Pancreas (tissue), 10 donors: ENCODE measurements around the gene GALNT16. TPM values are rescaled to one million over a fixed set of nuclear protein-coding genes. Genes with fewer than 3 reads are reported as not detected.

ENCODE experiments used
- ATAC-seq, 4 donors: fragments of 200-7000 bp; cut with Tn5 transposase; one replicate each; pipeline versions ENCODE4 v1.8.0 to v1.9.1; 2020; ENCODE audit warnings: mild to moderate bottlenecking in 4 of 4, moderate library complexity in 4 of 4
- DNase-seq, 6 donors: peaks; one replicate each; pipeline ENCODE4 v3.0.0-alpha.2; 2020
- FAIRE-seq: peaks from 2 replicates; lab custom pipeline; 2012; peaks lifted over from hg19 to GRCh38; lab: Jason Lieb, UNC
- H3K27ac ChIP-seq, 4 donors: fragments of 200-600 bp; sonication (generic); 1 replicate in 3 of 4; 2 replicates in 1 of 4; pipeline versions ENCODE4 v1.5.0 to v1.8.0; 2020
- H3K27me3 ChIP-seq, 4 donors: fragments of 200-600 bp; one replicate each; pipeline ENCODE4 v1.8.0; 2021
- H3K36me3 ChIP-seq, 3 donors: fragments of 200-600 bp; sonication (generic) in 1 of 3; one replicate each; pipeline versions ENCODE4 v1.5.0 to v1.8.0; 2020 to 2021
- H3K4me1 ChIP-seq, 3 donors: fragments of 200-600 bp; one replicate each; pipeline ENCODE4 v1.8.0; 2021
- H3K4me3 ChIP-seq, 4 donors: fragments of 200-600 bp; sonication (generic) in 2 of 4; one replicate each; pipeline versions ENCODE4 v1.5.0 to v1.8.0; 2020 to 2021
- H3K9me3 ChIP-seq, 4 donors: fragments of 200-600 bp; one replicate each; pipeline ENCODE4 v1.8.0; 2021
- CTCF ChIP-seq, 4 donors: fragments of 200-600 bp; sonication (generic) in 3 of 4; IDR thresholded peaks; one replicate each; pipeline versions ENCODE4 v1.5.0 to v1.8.0; 2021; ENCODE audit warnings: antibody characterized with exemption in 4 of 4
- WGBS, 2 donors: extraction: QIAGEN DNeasy Blood & Tissue Kit; methylation state at CpG; one replicate each; pipeline ENCODE4 v1.1.7; 2013; 5-methylcytosine and 5-hydroxymethylcytosine counted together
- intact Hi-C, 3 donors: fragments of 100-400 bp; cut with DNase I; formaldehyde crosslinking; loops; one replicate each; pipeline versions ENCODE4 v1.11.1 to v1.14.2; 2022
- polyA plus RNA-seq, 2 donors: library from polyadenylated mRNA; stranded (reverse); fragments of 200-250 nt; gene quantifications; one replicate each; pipeline ENCODE4 v1.2.3, GENCODE V29; 2013
- total RNA-seq, 6 donors: library from RNA; stranded (reverse); fragmentation: NEBNext Ultra II Directional in 4 of 6; extraction: Animal tissue kit (Norgen Biotek cat#: 25700) in 4 of 6; gene quantifications; one replicate each; pipeline versions ENCODE4 v1.2.1 to v1.2.4, GENCODE V29; 2021 to 2023
- donor health status: healthy with polysubstance abuse.
- donor health status: DM: no; HTN: no; CAD: no; lungs with moderate emphysema.
- donor health status: DM: no; HTN: no; CAD: no.
- donor health status: control.
- donor health status: control.
- donor health status: Bipolar disorder and iron deficiency.
- donor health status: DM: yes; HTN: yes; CAD: no.
- donor health status: DM: no; HTN: no; CAD: no.
- donor health status: DM: no; HTN: no; CAD: no.
- donor health status: DM: yes; HTN: yes; CAD: no.

Gene GALNT16
- total and polyA plus RNA-seq, 8 donors = 0.93 to 3.2 (median 1.9) TPM

- intact Hi-C loops = no loop called here
- H3K9me3 ChIP-seq = no peaks in the 10 kb centered on the region
These were observed 99.0 kb downstream of the GALNT16 start for GRCh38 chr14:69358966-69359365.

GRCh38 chr14:69360438-69361108 is 100.6 kb downstream of the GALNT16 start:
- Histone ChIP-seq H3K36me3 (no peaks in the 10 kb centered on the region), H3K27me3 (no peaks in the 10 kb centered on the region), H3K4me1 (no peaks in the 10 kb centered on the region), H3K4me3 (no peak overlapping the region), H3K9me3 (no peaks in the 10 kb centered on the region), H3K27ac (no peak overlapping the region)
- FAIRE-seq = no peak
- ATAC-seq = peak in 1 of 4 donors; percentile 26
- intact Hi-C loops = no loop called here
- DNase-seq = no peak
- 75% methylated on average over 7 of the region's 7 CpGs for WGBS, 2 donors
- TF ChIP-seq CTCF (IDR thresholded peaks at IDR 0.05) = no peak

More at GRCh38 chr14:69358966-69359365, 99.0 kb downstream of the GALNT16 start:
- no peak for ATAC-seq
- WGBS, 2 donors = 83 to 95% methylated on average over 3 of the region's 3 CpGs
- H3K27ac ChIP-seq = no peak overlapping the region
- no peak for FAIRE-seq
- DNase-seq = no peak
- no peak overlapping the region for H3K4me3 ChIP-seq
- no peaks in the 10 kb centered on the region for H3K36me3 ChIP-seq
- no peaks in the 10 kb centered on the region for H3K4me1 ChIP-seq
- no peak for TF ChIP-seq CTCF (IDR thresholded peaks at IDR 0.05)
- no peaks in the 10 kb centered on the region for H3K27me3 ChIP-seq

GRCh38 chr14:69363055-69363454 is 103.1 kb downstream of the GALNT16 start:
- peak in 3 of 4 donors; percentile 54 to 78 (median 73) for ATAC-seq
- 53% methylated on average over 9 of the region's 9 CpGs for WGBS, 2 donors
- Histone ChIP-seq H3K27me3 (no peaks in the 10 kb centered on the region), H3K9me3 (no peaks in the 10 kb centered on the region), H3K27ac (no peak overlapping the region), H3K36me3 (no peaks in the 10 kb centered on the region), H3K4me1 (no peaks in the 10 kb centered on the region), H3K4me3 (no peak overlapping the region)
- TF ChIP-seq CTCF (IDR thresholded peaks at IDR 0.05) = no peak
- intact Hi-C loops = no loop called here
- FAIRE-seq = no peak
- no peak for DNase-seq

- intact Hi-C loops = no loop called here
- Histone ChIP-seq H3K27ac (no peak overlapping the region), H3K9me3 (no peaks in the 10 kb centered on the region), H3K4me1 (no peaks in the 10 kb centered on the region), H3K36me3 (no peaks in the 10 kb centered on the region), H3K4me3 (no peak overlapping the region), H3K27me3 (no peaks in the 10 kb centered on the region)
- no peak for FAIRE-seq
- 78 to 82% methylated on average over 4 of the region's 4 CpGs for WGBS, 2 donors
- no peak for DNase-seq
- ATAC-seq = no peak
- TF ChIP-seq CTCF (IDR thresholded peaks at IDR 0.05) = no peak
These were observed 104.0 kb downstream of the GALNT16 start for GRCh38 chr14:69363964-69364363.

GRCh38 chr14:69364378-69364777 is 104.4 kb downstream of the GALNT16 start:
- intact Hi-C loops = no loop called here
- no peaks in the 10 kb centered on the region for H3K27me3 ChIP-seq
- H3K4me1 ChIP-seq = no peaks in the 10 kb centered on the region
- no peak for TF ChIP-seq CTCF (IDR thresholded peaks at IDR 0.05)
- H3K27ac ChIP-seq = no peak overlapping the region
- no peak for ATAC-seq
- H3K4me3 ChIP-seq = no peak overlapping the region
- FAIRE-seq = no peak
- no peaks in the 10 kb centered on the region for H3K36me3 ChIP-seq
- no peak for DNase-seq
- H3K9me3 ChIP-seq = no peaks in the 10 kb centered on the region
- WGBS, 2 donors = 72 to 84% methylated on average over 2 of the region's 2 CpGs
